ENCODE data around the gene PLEKHA6.

GRCh38 chr1:204323887-204324286 lies 35.8 kb downstream of the PLEKHA6 start:
- TF ChIP-seq POLR2A (IDR thresholded peaks at IDR 0.05; ENCODE audit: low read depth, low read length) (no peak), POLR2AphosphoS5 (IDR thresholded peaks at IDR 0.05; ENCODE audit: low read depth, low read length) (no peak)

Measured in GM12891 (cell line).